ENCODE results near the gene INHA.

The INHA gene

GRCh38 chr2:219611306-219611705 lies 39.2 kb downstream of the INHA start:
- no peak for TF ChIP-seq CTCF (IDR thresholded peaks at IDR 0.05; ENCODE audit: control insufficient read depth, insufficient read depth, low read depth, low read length, missing control alignments)
- DNase-seq (ENCODE audit: low read depth) = no peak
- H3K4me3 ChIP-seq (ENCODE audit: control insufficient read depth, low read depth, low read length) = no peak overlapping the region

GRCh38 chr2:219611866-219612576 lies 39.9 kb downstream of the INHA start:
- DNase-seq (ENCODE audit: low read depth) = no peak
- H3K4me3 ChIP-seq (ENCODE audit: control insufficient read depth, low read depth, low read length) = no peak overlapping the region
- no peak for TF ChIP-seq CTCF (IDR thresholded peaks at IDR 0.05; ENCODE audit: control insufficient read depth, insufficient read depth, low read depth, low read length, missing control alignments)

GRCh38 chr2:219612577-219613286 lies 40.6 kb downstream of the INHA start:
- no peak for TF ChIP-seq CTCF (IDR thresholded peaks at IDR 0.05; ENCODE audit: control insufficient read depth, insufficient read depth, low read depth, low read length, missing control alignments)

GRCh38 chr2:219613461-219614070 lies 41.5 kb downstream of the INHA start:
- DNase-seq (ENCODE audit: low read depth) = no peak
- TF ChIP-seq CTCF (IDR thresholded peaks at IDR 0.05; ENCODE audit: control insufficient read depth, insufficient read depth, low read depth, low read length, missing control alignments) = no peak
- no peak overlapping the region for H3K4me3 ChIP-seq (ENCODE audit: control insufficient read depth, low read depth, low read length)

More at GRCh38 chr2:219612577-219613286, 40.6 kb downstream of the INHA start:
- DNase-seq (ENCODE audit: low read depth) = no peak
- H3K4me3 ChIP-seq (ENCODE audit: control insufficient read depth, low read depth, low read length) = no peak overlapping the region

- no peak for DNase-seq (ENCODE audit: low read depth)
- no peak overlapping the region for H3K4me3 ChIP-seq (ENCODE audit: control insufficient read depth, low read depth, low read length)
- no peak for TF ChIP-seq CTCF (IDR thresholded peaks at IDR 0.05; ENCODE audit: control insufficient read depth, insufficient read depth, low read depth, low read length, missing control alignments)
Observed at GRCh38 chr2:219614076-219614860, 42.2 kb downstream of the INHA start.

GRCh38 chr2:219615036-219615435 lies 42.9 kb downstream of the INHA start:
- DNase-seq (ENCODE audit: low read depth) = no peak
- TF ChIP-seq CTCF (IDR thresholded peaks at IDR 0.05; ENCODE audit: control insufficient read depth, insufficient read depth, low read depth, low read length, missing control alignments) = no peak
- no peak overlapping the region for H3K4me3 ChIP-seq (ENCODE audit: control insufficient read depth, low read depth, low read length)
